HG02763 (cell line): ENCODE results near the gene ITK.

Experiments used
- ATAC-seq: cut with Tn5 transposase; IDR thresholded peaks from one replicate; pipeline ENCODE4 v1.9.1; 2021; ENCODE audit warnings: mild to moderate bottlenecking, moderate library complexity; ENCODE audit not compliant: unreplicated experiment

ITK gene

DNA sequence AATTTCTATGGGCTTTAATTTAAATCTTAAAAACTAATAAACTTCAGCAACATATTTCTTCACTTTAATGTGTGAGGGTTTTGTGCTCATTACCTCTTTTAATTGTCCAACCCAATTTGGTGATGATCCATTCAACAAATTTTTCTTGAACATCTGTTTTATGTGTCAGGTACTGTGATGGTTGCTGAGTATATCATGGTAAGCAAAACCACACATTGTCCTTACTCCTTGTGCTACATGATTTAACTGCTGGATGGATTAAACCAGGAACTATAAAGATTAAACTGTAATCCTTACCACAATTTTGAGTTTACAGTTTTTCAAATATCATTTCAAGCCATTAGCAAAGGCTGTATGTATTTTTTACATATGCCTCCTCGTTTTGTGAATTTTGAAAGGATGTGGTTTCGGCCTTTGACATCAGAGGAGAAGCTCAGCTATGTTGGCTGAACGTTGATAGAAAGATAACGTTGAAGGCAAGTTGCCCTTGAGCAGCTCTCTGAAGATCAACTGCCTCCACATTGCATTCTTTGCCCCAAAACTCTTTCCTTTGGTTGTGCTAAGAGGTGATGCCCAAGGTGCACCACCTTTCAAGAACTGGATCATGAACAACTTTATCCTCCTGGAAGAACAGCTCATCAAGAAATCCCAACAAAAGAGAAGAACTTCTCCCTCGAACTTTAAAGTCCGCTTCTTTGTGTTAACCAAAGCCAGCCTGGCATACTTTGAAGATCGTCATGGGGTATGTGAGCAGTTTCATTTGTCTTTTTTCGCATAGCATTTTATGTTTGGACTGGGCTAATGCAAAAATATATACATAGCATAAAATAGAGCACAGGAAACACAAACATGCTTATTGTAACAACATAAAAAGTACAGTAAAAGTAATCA, at the start of gene ITK:
TSS of gene ITK (plus strand) at position 467 of the 891 bp plus-strand sequence. CDS start at position 605, 138 bp downstream.
- no peak for ATAC-seq

DNA sequence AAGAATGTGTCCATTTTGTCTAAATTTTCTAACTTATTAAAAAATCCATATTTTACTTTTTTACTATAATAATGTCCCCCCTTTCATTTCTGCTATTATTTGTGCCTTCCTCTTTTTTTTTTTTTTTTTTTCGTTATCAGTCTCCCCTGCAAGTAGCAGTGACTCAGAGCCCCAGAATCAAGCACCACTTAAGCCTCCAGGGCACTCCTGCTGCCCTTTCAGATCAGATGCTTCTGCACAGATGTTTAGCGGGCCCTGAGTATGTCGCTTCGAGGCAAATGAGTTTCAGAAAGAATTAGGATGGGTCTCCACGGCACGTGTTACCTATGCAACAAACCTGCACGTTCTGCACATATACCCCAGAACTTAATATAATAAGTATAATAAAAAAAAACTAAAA, 49.7 kb upstream of the ITK start:
- no peak for ATAC-seq

DNA sequence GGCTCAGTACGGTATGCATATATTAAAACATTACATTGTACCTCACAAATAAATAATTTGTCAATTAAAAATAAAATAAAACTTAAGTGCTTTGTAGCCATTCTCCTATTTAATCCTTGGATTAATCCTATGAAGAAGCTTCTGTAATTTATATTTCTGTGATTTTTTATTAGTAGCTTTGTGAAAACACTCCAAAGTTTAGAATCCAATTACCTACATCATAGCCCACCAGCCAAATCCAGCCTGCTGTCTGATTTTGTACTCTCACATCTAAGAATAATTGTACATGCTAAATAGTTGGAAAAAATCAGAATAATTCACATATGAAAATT, 48.4 kb upstream of the ITK start:
- ATAC-seq: no peak

DNA sequence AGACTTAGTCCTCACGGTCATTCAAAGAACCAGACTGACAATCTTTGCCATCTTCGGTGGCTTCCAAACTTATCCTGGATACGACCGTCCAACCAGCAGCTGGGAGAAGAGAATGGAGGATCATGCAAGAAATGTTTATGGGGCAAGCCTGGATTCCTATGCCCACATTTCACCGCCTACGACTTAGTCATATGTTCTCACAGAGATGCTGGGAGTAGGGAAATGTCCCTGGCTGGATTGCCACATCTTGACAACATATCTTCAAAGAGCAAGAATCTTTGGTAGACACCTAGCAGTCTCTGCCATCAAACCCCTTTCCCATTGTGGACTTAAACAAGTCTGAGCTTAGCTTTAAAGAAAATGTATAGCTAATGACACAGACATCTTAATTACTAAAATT, 42.9 kb upstream of the ITK start:
- ATAC-seq: no peak

DNA sequence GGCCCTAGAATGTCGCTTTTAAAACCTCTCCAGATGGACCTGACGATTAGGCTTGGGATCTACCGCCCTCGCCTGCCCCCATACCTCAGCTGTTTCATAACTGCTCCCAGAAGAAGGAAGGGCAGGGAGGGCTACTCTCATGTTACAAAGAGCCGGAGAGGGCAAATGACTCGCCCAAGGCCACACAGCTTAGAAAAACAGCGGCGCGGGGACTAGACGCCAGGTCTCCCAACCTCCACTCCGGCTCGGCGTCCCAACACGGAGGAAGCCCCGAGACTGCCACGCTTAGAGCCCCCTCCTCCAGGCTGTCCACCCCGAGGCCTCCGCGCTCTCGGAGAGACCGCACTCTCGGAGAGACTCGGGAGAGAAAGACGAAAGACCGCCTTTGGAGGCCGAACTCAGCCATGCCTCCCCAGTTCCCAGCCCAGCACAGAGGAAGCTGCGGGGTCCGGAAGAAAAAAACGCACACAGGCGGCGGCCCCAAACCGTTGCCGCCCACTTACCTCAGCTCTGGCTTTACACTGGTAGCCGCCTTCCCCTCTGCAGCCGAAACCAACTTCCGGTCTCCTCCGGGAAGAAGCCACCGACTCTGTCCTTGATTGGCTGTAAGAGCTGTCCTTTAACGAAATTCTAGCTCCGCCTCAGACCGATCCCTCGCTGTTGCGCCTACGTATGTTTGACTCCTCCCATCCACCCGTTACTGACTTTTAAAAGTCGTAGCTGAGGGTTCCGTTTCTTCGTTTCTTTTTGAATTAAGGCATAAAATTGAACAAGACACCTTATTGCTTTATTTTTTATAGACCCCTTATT, 38.1 kb upstream of the ITK start, which contains the start of gene MED7:
TSS of gene MED7 (minus strand) at position 549 of the 810 bp plus-strand sequence. CDS start 3,434 bp downstream, outside the sequence.
- ATAC-seq: peak; percentile 100

DNA sequence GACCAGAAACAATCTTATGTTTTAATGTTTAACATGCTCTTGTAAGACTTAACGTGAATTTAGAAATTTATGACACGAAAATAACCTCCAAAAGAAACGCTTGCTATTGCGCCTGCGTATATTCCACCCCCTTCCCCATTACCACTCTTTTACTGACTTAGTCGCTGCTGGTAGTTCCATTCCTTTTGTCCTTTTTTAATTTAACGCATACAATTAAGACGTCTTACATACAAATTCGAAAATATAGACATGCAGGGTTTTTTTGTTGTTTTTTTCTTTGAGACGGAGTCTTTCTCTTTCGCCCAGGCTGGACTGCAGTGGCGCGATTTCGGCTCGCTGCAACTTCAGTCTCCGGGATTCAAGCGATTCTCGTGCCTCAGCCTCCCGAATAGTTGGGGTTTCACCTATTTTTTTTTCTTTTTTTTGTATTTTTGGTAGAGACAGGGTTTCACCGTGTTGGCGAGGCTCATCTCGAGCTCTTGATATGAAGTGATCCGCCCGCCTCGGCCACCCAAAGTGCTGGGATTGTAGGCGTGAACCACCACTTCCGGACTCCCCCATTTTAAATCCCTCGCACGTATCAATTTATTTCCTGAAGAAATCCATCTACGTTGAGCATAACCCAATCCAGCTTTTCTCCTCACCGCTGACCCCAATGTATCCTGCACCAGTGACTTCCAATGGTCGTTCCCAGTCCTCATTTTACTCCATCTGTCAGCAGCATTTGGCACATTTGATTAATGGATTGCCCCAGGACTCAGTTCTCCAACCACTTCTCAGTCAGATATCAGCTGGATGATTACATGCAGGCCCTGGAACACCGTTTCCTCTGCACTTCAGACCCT, 37.3 kb upstream of the ITK start:
- ATAC-seq: peak; percentile 27

DNA sequence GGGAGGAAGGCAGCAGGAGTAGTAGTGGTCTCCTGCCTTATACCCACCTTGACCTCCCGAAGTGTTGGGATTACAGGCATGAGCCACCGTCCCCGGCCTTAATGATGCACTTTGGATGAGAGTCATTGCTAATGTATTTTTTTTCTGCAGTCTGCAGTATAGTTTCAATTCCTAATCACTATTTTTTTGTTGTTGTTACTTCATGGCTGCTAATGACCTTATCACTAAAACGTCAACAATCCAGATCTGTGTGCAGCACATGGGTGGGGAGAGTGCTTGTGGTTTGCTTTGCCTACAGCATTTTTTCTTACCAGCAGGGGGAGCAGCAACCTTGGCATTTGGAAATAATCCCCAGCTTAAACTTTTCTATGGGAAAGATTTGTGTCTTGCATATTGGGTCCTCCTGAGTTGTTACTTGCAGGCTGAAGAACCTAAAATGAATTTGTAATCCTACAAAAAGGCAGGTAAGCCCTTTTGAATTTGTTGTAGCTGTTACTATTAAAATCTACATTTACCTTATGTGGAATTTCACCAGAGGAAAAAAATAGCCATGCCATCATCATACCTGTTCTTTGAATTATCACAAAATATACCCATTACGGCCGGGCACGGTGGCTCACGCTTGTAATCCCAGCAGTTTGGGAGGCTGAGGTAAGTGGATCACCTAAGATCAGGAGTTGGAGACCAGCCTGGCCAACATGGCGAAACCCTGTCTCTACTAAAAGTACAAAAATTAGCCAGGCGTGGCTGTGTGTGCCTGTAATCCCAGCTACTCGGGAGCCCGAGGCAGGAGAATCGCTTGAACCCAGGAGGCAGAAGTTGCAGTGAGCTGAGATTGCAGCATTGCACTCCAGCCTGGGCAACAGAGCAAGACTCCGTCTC, 31.7 kb upstream of the ITK start:
- ATAC-seq: peak; percentile 48

DNA sequence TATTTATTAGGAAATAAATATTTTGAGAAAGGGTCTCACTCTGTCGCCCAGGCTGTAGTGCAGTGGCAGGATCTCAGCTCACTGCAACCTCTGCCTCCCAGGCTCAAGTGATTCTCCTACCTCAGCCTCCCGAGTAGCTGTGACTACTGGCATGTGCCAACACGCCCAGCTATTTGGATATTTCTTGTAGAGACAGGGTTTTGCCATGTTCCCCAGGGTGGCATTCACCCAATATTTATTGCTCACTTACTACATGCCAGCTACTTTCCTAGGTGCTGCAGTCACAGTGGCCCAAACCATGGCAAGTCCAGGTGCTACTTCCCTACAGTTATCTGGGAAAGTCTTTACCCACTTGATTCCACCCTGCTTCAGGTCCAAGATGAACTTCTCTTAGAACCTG, 29.6 kb upstream of the ITK start:
- ATAC-seq: no peak

DNA sequence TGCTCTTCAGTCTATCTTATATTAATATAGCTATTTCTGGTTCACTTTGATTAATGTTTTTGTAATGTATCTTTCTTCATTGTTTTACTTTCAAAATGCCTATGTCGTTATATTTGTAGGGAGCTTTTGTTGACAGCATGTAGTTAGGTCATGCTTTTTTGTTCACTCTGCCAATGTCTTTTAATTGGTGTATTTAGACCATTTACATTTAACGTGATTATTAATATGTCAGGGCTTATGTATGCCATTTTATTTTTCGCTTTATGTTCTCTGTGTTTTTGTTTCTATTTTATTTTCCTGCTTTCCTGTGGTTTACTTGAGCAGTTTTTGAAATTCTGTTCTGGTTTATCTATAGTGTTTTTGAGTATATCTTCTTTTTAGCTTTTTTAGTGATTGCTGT, 25.3 kb upstream of the ITK start:
- ATAC-seq: no peak

DNA sequence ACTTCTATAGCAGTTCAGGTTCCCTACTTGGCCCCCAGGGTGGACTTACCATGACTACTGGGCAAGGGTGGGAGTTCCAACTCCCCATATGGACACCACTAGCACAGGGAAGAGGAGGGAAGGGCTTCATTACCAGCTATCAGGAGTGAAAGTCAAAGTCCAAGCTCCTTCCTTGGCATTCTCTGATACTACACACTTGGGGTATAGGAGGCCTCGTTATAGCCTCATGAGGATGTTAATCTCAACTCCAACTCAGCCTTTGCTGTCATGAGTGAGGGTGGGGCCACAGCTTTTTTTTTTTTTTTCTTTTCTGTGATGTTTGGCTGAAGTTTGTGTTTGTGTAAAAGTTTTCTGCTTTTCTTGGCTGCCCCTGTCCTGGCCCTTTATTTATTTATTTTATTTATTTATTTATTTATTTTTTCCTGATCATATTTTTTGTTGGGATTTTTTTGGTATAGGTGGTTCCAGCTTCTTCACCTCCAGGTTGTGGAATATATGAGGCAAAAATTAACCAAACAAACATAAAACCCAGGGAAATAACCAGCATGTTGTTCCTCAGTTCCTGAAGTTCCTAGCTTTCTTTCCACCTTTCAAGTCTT, 23.2 kb upstream of the ITK start:
- ATAC-seq: no peak

DNA sequence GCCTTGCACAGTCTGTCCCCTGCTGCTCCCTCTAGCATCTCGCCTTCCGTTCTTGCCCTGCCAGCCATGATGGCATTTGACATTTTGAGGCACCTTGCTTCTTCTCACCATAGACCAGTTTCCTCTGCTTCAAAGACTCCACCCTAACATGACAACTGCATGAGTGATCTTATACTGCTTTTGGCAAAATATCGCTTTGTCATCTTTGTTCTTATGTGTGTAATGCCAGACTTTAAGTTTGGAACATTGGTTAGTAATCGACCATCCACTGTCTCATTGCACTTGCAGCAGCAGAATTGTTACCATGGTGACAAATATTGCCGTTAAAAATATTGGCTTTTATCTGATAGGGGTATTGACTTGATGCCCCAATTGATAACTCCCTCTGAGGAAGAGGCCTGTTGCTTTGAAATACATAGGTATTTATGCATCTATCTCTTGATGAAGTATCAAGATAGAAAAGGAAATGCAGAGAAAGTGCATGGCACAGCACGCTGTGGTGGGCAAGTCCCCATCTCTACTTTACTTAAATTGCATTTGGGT, 21.4 kb upstream of the ITK start:
- ATAC-seq: no peak

DNA sequence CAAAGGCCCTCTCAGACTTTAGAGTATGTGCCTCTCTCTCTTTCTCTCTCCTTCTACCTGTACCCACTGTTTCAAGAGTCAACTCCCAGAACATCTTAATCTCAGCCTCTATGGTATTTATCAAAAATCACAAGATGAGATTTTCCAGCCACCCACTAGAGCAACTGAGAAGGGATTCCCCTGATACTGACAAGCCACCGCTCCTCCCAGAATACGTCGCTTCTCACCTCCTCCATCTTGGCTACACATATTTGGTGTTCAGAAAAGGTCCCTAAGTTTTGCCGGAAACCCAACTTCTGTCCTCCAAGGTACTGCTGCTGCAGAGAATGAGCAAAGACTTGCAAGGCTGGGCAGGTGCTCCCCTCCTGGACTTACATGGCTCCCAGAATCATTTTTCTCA, 20.6 kb upstream of the ITK start:
- no peak for ATAC-seq

DNA sequence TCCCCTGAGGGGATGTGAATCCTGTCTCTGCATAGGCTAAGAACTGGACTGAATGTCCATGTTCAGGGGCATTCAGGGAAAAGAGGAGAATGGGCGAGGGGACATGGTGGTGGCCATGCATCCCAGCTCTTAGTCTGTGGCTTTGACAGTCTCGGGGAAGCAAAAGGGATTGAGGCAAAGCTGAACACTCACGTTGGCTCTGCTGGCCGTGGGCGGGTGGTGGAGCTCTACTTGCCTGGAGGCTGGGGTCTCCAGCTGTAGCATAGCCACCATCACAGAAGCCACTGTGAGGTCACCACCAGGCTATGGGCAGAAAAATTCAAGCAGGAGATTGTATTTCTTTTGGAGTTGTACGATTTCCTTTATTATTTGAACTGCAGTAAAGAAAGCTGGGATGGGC, 18.6 kb upstream of the ITK start:
- no peak for ATAC-seq

DNA sequence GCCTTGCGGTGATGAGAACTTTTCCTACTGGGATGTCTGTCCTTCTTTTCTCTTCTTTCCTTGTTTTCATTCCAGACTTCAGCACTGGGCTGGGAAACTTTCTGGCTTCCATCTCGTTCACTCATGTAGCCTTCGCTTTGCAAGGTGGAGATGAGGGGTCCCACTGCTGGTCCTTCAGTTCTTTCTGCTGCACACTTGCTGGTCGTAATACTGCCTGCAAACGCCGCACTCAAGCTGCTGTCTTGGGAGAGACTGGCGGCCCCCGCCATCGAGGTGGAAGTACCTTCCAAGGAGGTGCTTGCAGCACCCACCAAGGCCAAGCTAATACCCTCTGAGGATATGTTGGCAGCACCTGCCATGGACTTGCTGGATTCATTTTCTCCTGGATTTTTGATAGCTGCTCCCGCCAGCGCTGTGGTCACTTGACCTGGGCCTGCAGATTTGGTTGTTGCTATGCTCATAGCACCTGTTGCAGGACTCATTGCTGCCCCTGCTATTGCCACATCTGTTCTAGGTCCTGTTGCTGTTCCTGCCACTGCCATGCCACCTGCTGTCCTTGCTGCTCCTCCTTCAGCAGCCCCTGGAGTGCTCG, 17.6 kb upstream of the ITK start:
- no peak for ATAC-seq

DNA sequence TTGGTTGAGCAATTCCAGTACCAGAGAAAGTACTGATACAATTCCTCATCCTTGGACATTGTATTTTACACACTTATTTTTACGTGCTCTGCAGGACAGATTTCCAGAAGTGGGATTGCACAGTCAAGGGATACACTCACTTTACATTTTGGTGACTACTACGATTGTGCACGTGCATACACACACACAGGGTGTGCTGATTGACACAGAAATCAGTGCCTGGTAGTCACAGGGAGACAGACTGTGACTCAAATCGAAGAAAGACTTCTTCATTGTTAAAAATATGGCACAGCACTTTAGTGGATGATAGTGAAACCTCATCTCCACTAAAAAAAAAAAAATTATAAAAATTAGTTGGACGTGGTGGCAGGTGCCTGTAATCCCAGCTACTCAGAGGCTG, 16.1 kb upstream of the ITK start:
- ATAC-seq: no peak

DNA sequence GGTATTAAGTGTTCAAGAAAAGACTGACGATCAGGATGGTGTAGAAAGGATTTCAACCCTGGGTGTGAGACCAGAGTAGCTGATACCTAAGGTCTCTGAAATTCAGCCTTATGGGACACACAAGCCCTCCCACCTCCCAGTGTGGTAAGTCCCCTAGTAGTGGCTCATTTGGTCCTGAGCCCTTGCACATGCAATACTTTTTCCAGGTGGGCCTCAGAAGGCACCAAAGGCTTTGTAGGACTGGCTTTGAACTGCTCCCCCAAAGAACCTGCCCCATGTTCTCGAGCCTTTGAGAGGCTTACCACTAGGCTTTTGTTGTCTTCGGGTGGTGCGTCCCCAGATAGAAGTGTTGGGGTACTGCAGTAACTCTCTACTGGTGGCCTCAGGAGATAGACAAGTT, 15.4 kb upstream of the ITK start:
- ATAC-seq: no peak

DNA sequence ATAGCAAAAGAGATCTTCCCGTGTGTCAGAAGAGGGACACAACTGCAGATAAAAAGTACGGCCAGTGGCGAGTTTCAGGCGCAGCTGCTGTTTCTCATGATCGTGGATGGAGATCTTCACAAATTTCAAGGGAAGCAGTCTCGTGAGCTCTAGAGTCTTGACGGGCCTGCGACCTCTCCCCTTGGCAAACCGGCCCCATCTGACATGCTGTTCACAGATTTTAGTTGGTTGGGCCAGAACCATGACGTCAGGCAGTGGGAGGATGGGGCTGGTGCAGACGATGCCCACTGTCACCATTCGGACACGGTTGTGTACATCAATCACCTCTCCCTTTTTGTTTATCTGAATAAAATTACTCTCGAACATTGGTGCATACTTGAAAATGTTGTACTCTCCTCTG, 15.0 kb upstream of the ITK start:
- ATAC-seq: no peak

DNA sequence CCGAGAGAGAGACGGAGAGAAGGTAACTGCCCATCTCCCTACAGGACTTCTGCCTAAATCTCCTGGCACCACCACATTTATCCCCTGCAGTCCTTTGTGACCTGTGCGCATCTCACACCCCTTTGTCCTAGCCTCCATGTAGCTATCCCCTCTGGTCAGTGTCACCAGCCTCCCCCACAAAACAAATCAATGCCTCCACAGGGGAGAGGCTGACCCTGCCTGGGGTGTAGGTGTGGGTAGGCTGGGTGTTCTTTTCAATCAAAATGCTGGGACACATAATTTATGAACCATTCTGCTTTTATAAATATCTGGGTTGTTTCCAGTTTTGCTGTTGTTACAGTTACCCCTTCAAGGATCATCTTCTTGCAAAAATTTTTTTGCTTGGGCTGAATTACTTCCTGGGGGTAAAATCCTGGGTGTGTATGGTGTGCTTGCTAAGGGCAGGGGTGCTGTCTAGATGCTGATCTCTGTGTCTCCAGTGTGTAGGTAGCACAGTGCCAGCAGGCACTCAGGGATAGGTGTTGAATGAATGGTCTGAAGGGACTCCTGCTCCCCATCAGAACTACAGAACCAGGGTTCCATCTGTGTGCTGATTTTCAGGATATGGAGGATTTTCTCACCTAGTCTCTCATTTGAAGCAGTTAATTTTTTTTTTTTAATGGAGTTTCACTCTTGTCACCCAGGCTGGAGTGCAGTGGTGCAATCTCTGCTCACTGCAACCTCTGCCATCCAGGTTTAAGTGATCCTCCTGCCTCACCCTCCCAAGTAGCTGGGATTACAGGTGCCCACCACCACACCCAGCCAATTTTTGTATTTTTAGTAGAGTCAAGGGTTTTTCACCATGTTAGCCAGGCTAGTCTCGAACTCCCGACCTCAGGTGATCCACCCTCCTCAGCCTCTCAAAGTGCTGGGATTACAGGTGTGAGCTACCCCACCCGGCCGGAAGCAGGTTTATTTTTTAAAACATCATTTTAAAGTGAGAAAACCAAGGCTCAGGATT, 14.1 kb upstream of the ITK start, which contains the start of gene GARIN3:
TSS of gene GARIN3 (minus strand) at position 51 of the 1,000 bp plus-strand sequence. CDS start 96 bp downstream, outside the sequence.
- no peak for ATAC-seq
